IPS-NIHi11 (cell line): ENCODE measurements around the gene CDK17.
"Not testable (repeated sequence)": the region's sequence is repeated elsewhere in the genome, so short reads cannot be mapped to it uniquely, and the experiment has no call there.

Source experiments
- DNase-seq: peaks from one replicate; pipeline ENCODE4 v3.0.0; 2012; ENCODE audit warnings: mixed read lengths, low spot score

Gene CDK17

GRCh38 chr12:96354326-96354725, 45.9 kb downstream of the CDK17 start:
- no peak for DNase-seq

GRCh38 chr12:96352161-96352835, 47.9 kb downstream of the CDK17 start:
- DNase-seq, result no peak

GRCh38 chr12:96350982-96351381, 49.3 kb downstream of the CDK17 start:
- no peak for DNase-seq

GRCh38 chr12:96347130-96347699, 53.0 kb downstream of the CDK17 start:
- DNase-seq, result no peak

- not testable (repeated sequence) for DNase-seq
These were observed 53.5 kb downstream of the CDK17 start for GRCh38 chr12:96346716-96347115.

- DNase-seq, result no peak
These were observed 56.0 kb downstream of the CDK17 start for GRCh38 chr12:96344124-96344695.

GRCh38 chr12:96343347-96343954, 56.8 kb downstream of the CDK17 start:
- no peak for DNase-seq

GRCh38 chr12:96339666-96340065, 60.6 kb downstream of the CDK17 start:
- not testable (repeated sequence) for DNase-seq

GRCh38 chr12:96338852-96339471, 61.3 kb downstream of the CDK17 start:
- DNase-seq, result no peak

- no peak for DNase-seq
These were observed 62.3 kb downstream of the CDK17 start for GRCh38 chr12:96337953-96338352.

GRCh38 chr12:96336489-96336888, 63.8 kb downstream of the CDK17 start:
- no peak for DNase-seq

- DNase-seq, result no peak
These were observed 65.0 kb downstream of the CDK17 start for GRCh38 chr12:96335270-96335669.

- DNase-seq, result no peak
These were observed 65.7 kb downstream of the CDK17 start for GRCh38 chr12:96334502-96334901.

GRCh38 chr12:96329545-96329944, 70.7 kb downstream of the CDK17 start:
- no peak for DNase-seq

GRCh38 chr12:96329018-96329417, 71.2 kb downstream of the CDK17 start:
- DNase-seq, result no peak

GRCh38 chr12:96327889-96328288, 72.3 kb downstream of the CDK17 start:
- no peak for DNase-seq

- no peak for DNase-seq
These were observed 72.9 kb downstream of the CDK17 start for GRCh38 chr12:96327346-96327745.

GRCh38 chr12:96326628-96327227, 73.5 kb downstream of the CDK17 start:
- DNase-seq, result no peak

- DNase-seq, result no peak
These were observed 76.3 kb downstream of the CDK17 start for GRCh38 chr12:96323906-96324305.

- no peak for DNase-seq
These were observed 77.5 kb downstream of the CDK17 start for GRCh38 chr12:96322720-96323119.

- DNase-seq, result no peak
These were observed 78.3 kb downstream of the CDK17 start for GRCh38 chr12:96321941-96322340.

- DNase-seq, result not testable (repeated sequence)
These were observed 82.4 kb downstream of the CDK17 start for GRCh38 chr12:96317801-96318200.
